Ovary (tissue), 3 donors: ENCODE data around the gene DPYSL5.

Experiments used
- CTCF ChIP-seq, 3 donors: fragments of 450-650 bp in 2 of 3; fragments of 200-600 bp in 1 of 3; IDR thresholded peaks; one replicate each; pipeline versions ENCODE4 v1.5.1 to v1.8.0; 2016 to 2022; ENCODE audit warnings: antibody characterized with exemption in 3 of 3, mild to moderate bottlenecking in 1 of 3
- POLR2A ChIP-seq: fragments of 450-650 bp; IDR thresholded peaks from one replicate; pipeline ENCODE4 v1.6.1; 2017; ENCODE audit warnings: antibody characterized with exemption, mild to moderate bottlenecking, moderate library complexity
- donor health status: DM: no; HTN: no; CAD: no.

- TF ChIP-seq POLR2A (no peak), CTCF (IDR thresholded peaks at IDR 0.05) (no peak)
These were observed 141.2 kb downstream of the DPYSL5 start for GRCh38 chr2:26989156-26989555.
